Measurements from ENCODE around the gene KAT6B. TPM values are rescaled to one million over a fixed set of nuclear protein-coding genes. Genes with fewer than 3 reads are reported as not detected.
A peak's percentile ranks its signal among the peaks of the same experiment; 100 is the strongest.

Gene KAT6B
- total and polyA plus RNA-seq, 7 experiments from 2014 or later = 33.2 to 80.5 (median 63.6) TPM

GRCh38 chr10:74912182-74912581 lies 85.8 kb downstream of the KAT6B start:
- Mint-ChIP-seq H3K9me3 (peaks cover 0 to 2% (median 0%) of the 10 kb centered on the region in 11 donors), H3K27me3 (no peaks in the 10 kb centered on the region), H3K27ac (peak overlapping the region in 1 of 9 donors; percentile 6), H3K4me3 (peak overlapping the region in 2 of 10 donors; percentile 16 to 40), H3K4me1 (peaks cover 26 to 70% (median 61%) of the 10 kb centered on the region in 7 donors), H3K36me3 (peaks cover 0 to 15% (median 12%) of the 10 kb centered on the region in 5 donors)
- DNase-seq (no peak), ATAC-seq (no peak)
- no peaks in the 10 kb centered on the region for H3K9me3 ChIP-seq (ENCODE audit: control insufficient read depth in 2 of 3, low read length in 3 of 3)
- H3K4me3 ChIP-seq (ENCODE audit: low read length) = no peak overlapping the region
- peaks cover 6 to 7% of the 10 kb centered on the region in 2 donors for H3K4me1 ChIP-seq (ENCODE audit: control insufficient read depth in 2 of 2, insufficient read depth in 2 of 2, low read length in 2 of 2)
- no peaks in the 10 kb centered on the region for H3K27me3 ChIP-seq (ENCODE audit: control insufficient read depth in 2 of 2, insufficient read depth in 2 of 2, low read length in 2 of 2)
- intact Hi-C loops (cut with micrococcal nuclease) = no loop called here
- ChIA-PET POLR2A (no interaction called here), CTCF (interaction anchor here (1.1 kb wide), 1 partner anchor 9 kb away, joined by 3 read pairs; no protein-coding TSS in a partner anchor)
- H3K36me3 ChIP-seq (ENCODE audit: control insufficient read depth in 2 of 3, insufficient read depth in 3 of 3, low read length in 3 of 3) = no peaks in the 10 kb centered on the region
- no peak overlapping the region for H3K27ac ChIP-seq (ENCODE audit: low read depth, low read length)

- H3K4me3 ChIP-seq (ENCODE audit: low read length) = no peak overlapping the region
- H3K4me1 Mint-ChIP-seq = peaks cover 29 to 72% (median 64%) of the 10 kb centered on the region in 7 donors
- no peaks in the 10 kb centered on the region for H3K9me3 ChIP-seq (ENCODE audit: control insufficient read depth in 2 of 3, low read length in 3 of 3)
- ChIA-PET POLR2A (no interaction called here), CTCF (interaction anchor here (1.1 to 1.6 kb wide), 2 partner anchors 9 kb away, joined by 3 read pairs; no protein-coding TSS in a partner anchor)
- peak overlapping the region in 8 of 10 donors; percentile 2 to 63 (median 39) for H3K4me3 Mint-ChIP-seq
- DNase-seq (no peak), ATAC-seq (no peak)
- no peak overlapping the region for H3K27ac ChIP-seq (ENCODE audit: low read depth, low read length)
- no peaks in the 10 kb centered on the region for H3K27me3 Mint-ChIP-seq
- H3K9me3 Mint-ChIP-seq = peaks cover 0 to 4% (median 2%) of the 10 kb centered on the region in 11 donors
- intact Hi-C loops (cut with micrococcal nuclease) = no loop called here
- H3K4me1 ChIP-seq (ENCODE audit: control insufficient read depth in 2 of 2, insufficient read depth in 2 of 2, low read length in 2 of 2) = peaks cover 6 to 7% of the 10 kb centered on the region in 2 donors
- H3K36me3 Mint-ChIP-seq = peaks cover 0 to 19% (median 15%) of the 10 kb centered on the region in 5 donors
- H3K27ac Mint-ChIP-seq = peak overlapping the region in 2 of 9 donors; percentile 9 to 13
- H3K27me3 ChIP-seq (ENCODE audit: control insufficient read depth in 2 of 2, insufficient read depth in 2 of 2, low read length in 2 of 2) = no peaks in the 10 kb centered on the region
- H3K36me3 ChIP-seq (ENCODE audit: control insufficient read depth in 2 of 3, insufficient read depth in 3 of 3, low read length in 3 of 3) = no peaks in the 10 kb centered on the region
These were observed 86.3 kb downstream of the KAT6B start for GRCh38 chr10:74912682-74913081.

GRCh38 chr10:74913377-74913979 lies 87.1 kb downstream of the KAT6B start:
- DNase-seq (no peak), ATAC-seq (peak; percentile 22)
- H3K36me3 ChIP-seq (ENCODE audit: control insufficient read depth in 2 of 3, insufficient read depth in 3 of 3, low read length in 3 of 3) = no peaks in the 10 kb centered on the region
- ChIA-PET CTCF (interaction anchor here (1.1 to 1.6 kb wide), 2 partner anchors 8 to 10 kb away, joined by 3 read pairs; no protein-coding TSS in a partner anchor), POLR2A (interaction anchor here (0.7 kb wide), 1 partner anchor 53 kb away, joined by 3 read pairs; no protein-coding TSS in a partner anchor)
- H3K4me3 ChIP-seq (ENCODE audit: low read length) = no peak overlapping the region
- peaks cover 29 to 68% (median 60%) of the 10 kb centered on the region in 7 donors for H3K4me1 Mint-ChIP-seq
- H3K27me3 Mint-ChIP-seq = no peaks in the 10 kb centered on the region
- peak overlapping the region in 8 of 10 donors; percentile 2 to 66 (median 48) for H3K4me3 Mint-ChIP-seq
- H3K27ac Mint-ChIP-seq = peak overlapping the region in 4 of 9 donors; percentile 4 to 13 (median 8)
- H3K27ac ChIP-seq (ENCODE audit: low read depth, low read length) = no peak overlapping the region
- no peaks in the 10 kb centered on the region for H3K9me3 ChIP-seq (ENCODE audit: control insufficient read depth in 2 of 3, low read length in 3 of 3)
- intact Hi-C loops (cut with micrococcal nuclease) = no loop called here
- no peaks in the 10 kb centered on the region for H3K27me3 ChIP-seq (ENCODE audit: control insufficient read depth in 2 of 2, insufficient read depth in 2 of 2, low read length in 2 of 2)
- peaks cover 6 to 7% of the 10 kb centered on the region in 2 donors for H3K4me1 ChIP-seq (ENCODE audit: control insufficient read depth in 2 of 2, insufficient read depth in 2 of 2, low read length in 2 of 2)
- peaks cover 0 to 12% (median 4%) of the 10 kb centered on the region in 11 donors for H3K9me3 Mint-ChIP-seq
- peaks cover 0 to 20% (median 17%) of the 10 kb centered on the region in 5 donors for H3K36me3 Mint-ChIP-seq

GRCh38 chr10:74916283-74916682 lies 89.9 kb downstream of the KAT6B start:
- Mint-ChIP-seq H3K36me3 (peaks cover 0 to 32% (median 26%) of the 10 kb centered on the region in 5 donors), H3K4me1 (peaks cover 25 to 60% (median 51%) of the 10 kb centered on the region in 7 donors), H3K27ac (no peak overlapping the region), H3K4me3 (no peak overlapping the region), H3K9me3 (peaks cover 1 to 30% (median 11%) of the 10 kb centered on the region in 11 donors), H3K27me3 (no peaks in the 10 kb centered on the region)
- Histone ChIP-seq H3K4me3 (ENCODE audit: low read length) (no peak overlapping the region), H3K9me3 (ENCODE audit: control insufficient read depth in 2 of 3, low read length in 3 of 3) (no peaks in the 10 kb centered on the region), H3K27ac (ENCODE audit: low read depth, low read length) (no peak overlapping the region), H3K36me3 (ENCODE audit: control insufficient read depth in 2 of 3, insufficient read depth in 3 of 3, low read length in 3 of 3) (no peaks in the 10 kb centered on the region), H3K27me3 (ENCODE audit: control insufficient read depth in 2 of 2, insufficient read depth in 2 of 2, low read length in 2 of 2) (no peaks in the 10 kb centered on the region), H3K4me1 (ENCODE audit: control insufficient read depth in 2 of 2, insufficient read depth in 2 of 2, low read length in 2 of 2) (peaks cover 6 to 7% of the 10 kb centered on the region in 2 donors)
- DNase-seq (no peak), ATAC-seq (no peak)
- intact Hi-C loops (cut with micrococcal nuclease) = no loop called here
- CTCF ChIA-PET = no interaction called here
- POLR2A ChIA-PET = no interaction called here

- CTCF ChIA-PET = no interaction called here
- Histone ChIP-seq H3K27ac (ENCODE audit: low read depth, low read length) (no peak overlapping the region), H3K9me3 (ENCODE audit: control insufficient read depth in 2 of 3, low read length in 3 of 3) (no peaks in the 10 kb centered on the region), H3K27me3 (ENCODE audit: control insufficient read depth in 2 of 2, insufficient read depth in 2 of 2, low read length in 2 of 2) (no peaks in the 10 kb centered on the region), H3K4me1 (ENCODE audit: control insufficient read depth in 2 of 2, insufficient read depth in 2 of 2, low read length in 2 of 2) (peaks cover 6% of the 10 kb centered on the region in 2 donors), H3K36me3 (ENCODE audit: control insufficient read depth in 2 of 3, insufficient read depth in 3 of 3, low read length in 3 of 3) (no peaks in the 10 kb centered on the region), H3K4me3 (ENCODE audit: low read length) (no peak overlapping the region)
- Mint-ChIP-seq H3K27me3 (no peaks in the 10 kb centered on the region), H3K4me1 (peaks cover 23 to 60% (median 51%) of the 10 kb centered on the region in 7 donors), H3K36me3 (peaks cover 0 to 32% (median 29%) of the 10 kb centered on the region in 5 donors), H3K9me3 (peaks cover 1 to 30% (median 11%) of the 10 kb centered on the region in 11 donors), H3K4me3 (no peak overlapping the region), H3K27ac (peak overlapping the region in 2 of 9 donors; percentile 0 to 12)
- POLR2A ChIA-PET = no interaction called here
- ATAC-seq (no peak), DNase-seq (no peak)
- intact Hi-C loops (cut with micrococcal nuclease) = no loop called here
These were observed 91.2 kb downstream of the KAT6B start for GRCh38 chr10:74917481-74918077.

DNA sequence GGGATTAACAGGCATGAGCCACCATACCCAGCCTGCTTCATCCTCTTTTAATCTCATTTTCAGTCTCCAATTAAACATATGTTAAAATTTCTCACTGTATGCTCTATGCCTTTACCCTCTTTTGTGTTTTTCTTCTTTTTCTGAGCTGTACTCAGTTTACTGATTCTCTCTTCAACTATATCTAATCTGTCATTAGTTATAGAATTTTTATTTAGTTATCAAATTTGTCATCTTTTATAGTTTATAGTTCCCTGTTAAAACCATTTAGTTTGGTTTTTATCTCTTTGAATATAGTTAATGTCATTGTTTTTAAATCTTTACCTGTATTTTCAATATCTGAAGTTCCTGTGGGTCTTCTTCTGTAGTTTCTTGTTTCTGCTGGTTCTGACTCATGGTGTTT lies 93.3 kb downstream of the KAT6B start:
- no peak overlapping the region for H3K27ac Mint-ChIP-seq
- H3K4me3 Mint-ChIP-seq = peak overlapping the region in 1 of 10 donors; percentile 21
- H3K4me1 ChIP-seq (ENCODE audit: control insufficient read depth in 2 of 2, insufficient read depth in 2 of 2, low read length in 2 of 2) = no peaks in the 10 kb centered on the region
- no peak overlapping the region for H3K4me3 ChIP-seq (ENCODE audit: low read length)
- no peaks in the 10 kb centered on the region for H3K9me3 ChIP-seq (ENCODE audit: control insufficient read depth in 2 of 3, low read length in 3 of 3)
- peaks cover 0 to 32% (median 29%) of the 10 kb centered on the region in 5 donors for H3K36me3 Mint-ChIP-seq
- ATAC-seq (no peak), DNase-seq (no peak)
- peaks cover 28 to 70% (median 59%) of the 10 kb centered on the region in 7 donors for H3K4me1 Mint-ChIP-seq
- no peaks in the 10 kb centered on the region for H3K27me3 ChIP-seq (ENCODE audit: control insufficient read depth in 2 of 2, insufficient read depth in 2 of 2, low read length in 2 of 2)
- intact Hi-C loops (cut with micrococcal nuclease) = no loop called here
- ChIA-PET CTCF (no interaction called here), POLR2A (no interaction called here)
- no peaks in the 10 kb centered on the region for H3K27me3 Mint-ChIP-seq
- H3K9me3 Mint-ChIP-seq = peaks cover 1 to 30% (median 11%) of the 10 kb centered on the region in 11 donors
- H3K36me3 ChIP-seq (ENCODE audit: control insufficient read depth in 2 of 3, insufficient read depth in 3 of 3, low read length in 3 of 3) = no peaks in the 10 kb centered on the region
- H3K27ac ChIP-seq (ENCODE audit: low read depth, low read length) = no peak overlapping the region
